B cell (primary cell): Measurements from ENCODE around the gene STAP2. TPM values are rescaled to one million over a fixed set of nuclear protein-coding genes. Genes with fewer than 3 reads are reported as not detected.

Experiments used
- ATAC-seq: fragments of 200-7000 bp; cut with Tn5 transposase; one replicate; pipeline ENCODE4 v1.10.0; 2021; ENCODE audit warnings: low read depth, mild to moderate bottlenecking, moderate number of reproducible peaks, moderate library complexity
- CTCF ChIA-PET: fragments of 350-600 bp; sonication (Branson Sonifier 250); formaldehyde crosslinking; loops from one replicate; lab custom pipeline; 2021; ENCODE audit warnings: antibody characterized with exemption, inconsistent platforms; lab: Charles Lee
- POLR2A ChIA-PET: fragments of 350-600 bp; sonication (Branson Sonifier 250); formaldehyde crosslinking; loops from one replicate; lab custom pipeline; 2021; ENCODE audit warnings: antibody characterized with exemption; lab: Charles Lee
- DNase-seq: peaks from one replicate; pipeline ENCODE4 v3.0.0; 2013
- H2AFZ ChIP-seq: 2 replicates; pipeline ENCODE4 v1.6.1; 2012; ENCODE audit warnings: mild to moderate bottlenecking, low read depth, low read length; ENCODE audit not compliant: insufficient read depth, poor library complexity, severe bottlenecking
- H3K27ac ChIP-seq, 2 donors: 1 replicate in 1 of 2; 2 replicates in 1 of 2; pipeline ENCODE4 v1.5.1; 2012 to 2013; ENCODE audit warnings: low read length in 2 of 2, mild to moderate bottlenecking in 2 of 2, moderate library complexity in 1 of 2
- H3K27me3 ChIP-seq, 4 experiments: fragments of 200-600 bp in 1 of 4; sonication (generic) in 1 of 4; replicated peaks in 1 of 4; 1 replicate in 2 of 4; 2 replicates in 2 of 4; pipeline versions ENCODE4 v1.6.1 to v1.7.0; 2013 to 2016; ENCODE audit warnings: low read length in 3 of 4, mild to moderate bottlenecking in 2 of 4, mixed read lengths in 1 of 4, moderate library complexity in 1 of 4; ENCODE audit not compliant: insufficient read depth in 4 of 4, control insufficient read depth in 3 of 4; ENCODE audit errors: control extremely low read depth in 1 of 4
- H3K36me3 ChIP-seq, 2 experiments: replicated peaks in 1 of 2; 1 replicate in 1 of 2; 2 replicates in 1 of 2; pipeline versions ENCODE4 v1.6.1 to v1.7.1; 2013; ENCODE audit warnings: low read length in 1 of 2; ENCODE audit not compliant: insufficient read depth in 2 of 2, control insufficient read depth in 1 of 2; ENCODE audit errors: control extremely low read depth in 1 of 2, extremely low read depth in 1 of 2
- H3K4me1 ChIP-seq, 2 donors: fragments of 200-600 bp in 1 of 2; sonication (generic) in 1 of 2; 1 replicate in 1 of 2; 2 replicates in 1 of 2; pipeline versions ENCODE4 v1.5.1 to v1.6.1; 2013 to 2017; ENCODE audit warnings: low read length in 2 of 2; ENCODE audit not compliant: control insufficient read depth in 2 of 2, insufficient read depth in 2 of 2
- H3K4me2 ChIP-seq: replicated peaks from 2 replicates; pipeline ENCODE3; 2012; ENCODE audit warnings: mild to moderate bottlenecking, low read depth, low read length; ENCODE audit not compliant: poor library complexity, severe bottlenecking
- H3K4me3 ChIP-seq, 5 experiments: fragments of 200-600 bp in 1 of 5; sonication (generic) in 1 of 5; 1 replicate in 3 of 5; 2 replicates in 2 of 5; pipeline versions ENCODE4 v1.5.1 to v1.7.0; 2011 to 2016; ENCODE audit warnings: low read length in 4 of 5, mild to moderate bottlenecking in 4 of 5, low read depth in 2 of 5, control low read depth in 1 of 5, moderate library complexity in 1 of 5; ENCODE audit not compliant: insufficient read depth in 1 of 5; ENCODE audit errors: control extremely low read depth in 1 of 5, extremely low read depth in 1 of 5
- H3K79me2 ChIP-seq: fragments of 200-600 bp; sonication (generic); one replicate; pipeline ENCODE4 v1.6.0; 2016; ENCODE audit warnings: low read length; ENCODE audit not compliant: control insufficient read depth, insufficient read depth
- H3K9ac ChIP-seq: fragments of 200-600 bp; sonication (generic); 2 replicates; pipeline ENCODE4 v1.6.1; 2017; ENCODE audit warnings: mild to moderate bottlenecking, low read length, moderate library complexity
- H3K9me3 ChIP-seq, 3 donors: one replicate each; pipeline versions ENCODE4 v1.6.1 to v1.7.1; 2013; ENCODE audit warnings: low read length in 2 of 3; ENCODE audit not compliant: control insufficient read depth in 2 of 3, insufficient read depth in 1 of 3; ENCODE audit errors: control extremely low read depth in 1 of 3
- H4K20me1 ChIP-seq: 2 replicates; pipeline ENCODE4 v1.6.0; 2012; ENCODE audit warnings: mild to moderate bottlenecking, low read length; ENCODE audit not compliant: insufficient read depth, control insufficient read depth, poor library complexity, severe bottlenecking
- H3K27ac Mint-ChIP-seq: one replicate; pipeline ENCODE4 v1.8.0; 2021; ENCODE audit warnings: mixed read lengths
- H3K27me3 Mint-ChIP-seq: one replicate; pipeline ENCODE4 v1.8.0; 2021; ENCODE audit warnings: mixed read lengths
- H3K4me1 Mint-ChIP-seq: one replicate; pipeline ENCODE4 v1.8.0; 2021; ENCODE audit warnings: mixed read lengths
- H3K4me3 Mint-ChIP-seq: one replicate; pipeline ENCODE4 v1.8.0; 2021; ENCODE audit warnings: mixed read lengths
- H3K9me3 Mint-ChIP-seq: one replicate; pipeline ENCODE4 v1.8.0; 2022; ENCODE audit warnings: mixed read lengths; ENCODE audit not compliant: insufficient read depth
- CTCF ChIP-seq: fragments of 200-600 bp; IDR thresholded peaks from one replicate; pipeline ENCODE4 v1.8.0; 2022; ENCODE audit warnings: antibody characterized with exemption, mild to moderate bottlenecking
- EZH2 ChIP-seq: IDR thresholded peaks from 2 replicates; pipeline ENCODE4 v1.6.1; 2012; ENCODE audit warnings: borderline replicate concordance, low read depth, mild to moderate bottlenecking, moderate library complexity, low read length; ENCODE audit not compliant: insufficient read depth, poor library complexity, severe bottlenecking
- WGBS: methylation state at CpG from one replicate; pipeline ENCODE4 v1.1.5; 2013; ENCODE audit warnings: missing lambda C conversion rate; ENCODE audit not compliant: insufficient coverage; 5-methylcytosine and 5-hydroxymethylcytosine counted together
- intact Hi-C: fragments of 100-400 bp; cut with micrococcal nuclease; formaldehyde crosslinking; loops from one replicate; pipeline ENCODE4 v1.10.0; 2022
- polyA plus RNA-seq: library from polyadenylated mRNA; depleted of rRNA; stranded (reverse); fragments of >200 nt; gene quantifications from 2 replicates; pipeline ENCODE4 v1.2.3, GENCODE V29; 2012
- total RNA-seq, 2 donors: library from RNA; stranded (reverse); fragments of 120-200 nt in 1 of 2; gene quantifications; 1 replicate in 1 of 2; 2 replicates in 1 of 2; pipeline versions ENCODE4 v1.2.3 to v1.2.4, GENCODE V29; 2013 to 2022

Gene STAP2
- total and polyA plus RNA-seq, 2 donors (not counting 1 experiment from before 2014, with no cell fraction given): 0.27 to 0.72 TPM

GRCh38 chr19:4386041-4386782 lies 47.6 kb upstream of the STAP2 start:
- H3K9ac ChIP-seq: no peak overlapping the region
- TF ChIP-seq CTCF: no peak
- no peak for TF ChIP-seq EZH2
- Mint-ChIP-seq H3K4me1 (peaks cover 32% of the 10 kb centered on the region), H3K27ac (no peak overlapping the region), H3K27me3 (no peaks in the 10 kb centered on the region), H3K4me3 (no peak overlapping the region), H3K9me3 (no peaks in the 10 kb centered on the region)
- H4K20me1 ChIP-seq: peaks cover 73% of the 10 kb centered on the region
- no peak for ATAC-seq
- H3K4me3 ChIP-seq: no peak overlapping the region
- 94% methylated on average over 11 of the region's 13 CpGs for WGBS
- intact Hi-C loops: no loop called here
- H3K36me3 ChIP-seq: peaks cover 0 to 34% of the 10 kb centered on the region in 2 experiments
- H3K79me2 ChIP-seq: peaks cover 96% of the 10 kb centered on the region
- peaks cover 0 to 3% (median 0%) of the 10 kb centered on the region in 3 donors for H3K9me3 ChIP-seq
- H3K27me3 ChIP-seq: no peaks in the 10 kb centered on the region
- no peak overlapping the region for H2AFZ ChIP-seq
- H3K27ac ChIP-seq: no peak overlapping the region
- CTCF ChIA-PET: no interaction called here
- no peak for DNase-seq
- no peak overlapping the region for H3K4me2 ChIP-seq
- H3K4me1 ChIP-seq: peaks cover 4 to 9% of the 10 kb centered on the region in 2 donors
- POLR2A ChIA-PET: no interaction called here

- H3K27me3 Mint-ChIP-seq: no peaks in the 10 kb centered on the region
- no peaks in the 10 kb centered on the region for H3K27me3 ChIP-seq
- ATAC-seq: no peak
- ChIA-PET POLR2A (no interaction called here), CTCF (interaction anchor here (1.4 kb wide), 1 partner anchor 10 kb away, joined by 3 read pairs; no protein-coding TSS in a partner anchor)
- peaks cover 36% of the 10 kb centered on the region for H3K4me1 Mint-ChIP-seq
- WGBS: 97% methylated on average over 11 of the region's 15 CpGs
- H2AFZ ChIP-seq: no peak overlapping the region
- H3K4me2 ChIP-seq: no peak overlapping the region
- no peak overlapping the region for H3K4me3 ChIP-seq
- peaks cover 96% of the 10 kb centered on the region for H3K79me2 ChIP-seq
- peaks cover 0 to 3% (median 0%) of the 10 kb centered on the region in 3 donors for H3K9me3 ChIP-seq
- intact Hi-C loops: no loop called here
- no peak overlapping the region for H3K4me3 Mint-ChIP-seq
- no peak overlapping the region for H3K27ac Mint-ChIP-seq
- peaks cover 65% of the 10 kb centered on the region for H4K20me1 ChIP-seq
- TF ChIP-seq EZH2: no peak
- TF ChIP-seq CTCF: no peak
- no peaks in the 10 kb centered on the region for H3K9me3 Mint-ChIP-seq
- H3K36me3 ChIP-seq: peaks cover 0 to 32% of the 10 kb centered on the region in 2 experiments
- no peak overlapping the region for H3K27ac ChIP-seq
- DNase-seq: no peak
- no peak overlapping the region for H3K9ac ChIP-seq
- H3K4me1 ChIP-seq: peaks cover 12 to 16% of the 10 kb centered on the region in 2 donors
These were observed 46.8 kb upstream of the STAP2 start for GRCh38 chr19:4385291-4386040.
